Measurements from ENCODE around the gene TRAP1. TPM values are rescaled to one million over a fixed set of nuclear protein-coding genes. Genes with fewer than 3 reads are reported as not detected.

TRAP1 gene
- total and polyA plus RNA-seq, 2 experiments from 2014 or later, result 143 to 228 TPM

DNA sequence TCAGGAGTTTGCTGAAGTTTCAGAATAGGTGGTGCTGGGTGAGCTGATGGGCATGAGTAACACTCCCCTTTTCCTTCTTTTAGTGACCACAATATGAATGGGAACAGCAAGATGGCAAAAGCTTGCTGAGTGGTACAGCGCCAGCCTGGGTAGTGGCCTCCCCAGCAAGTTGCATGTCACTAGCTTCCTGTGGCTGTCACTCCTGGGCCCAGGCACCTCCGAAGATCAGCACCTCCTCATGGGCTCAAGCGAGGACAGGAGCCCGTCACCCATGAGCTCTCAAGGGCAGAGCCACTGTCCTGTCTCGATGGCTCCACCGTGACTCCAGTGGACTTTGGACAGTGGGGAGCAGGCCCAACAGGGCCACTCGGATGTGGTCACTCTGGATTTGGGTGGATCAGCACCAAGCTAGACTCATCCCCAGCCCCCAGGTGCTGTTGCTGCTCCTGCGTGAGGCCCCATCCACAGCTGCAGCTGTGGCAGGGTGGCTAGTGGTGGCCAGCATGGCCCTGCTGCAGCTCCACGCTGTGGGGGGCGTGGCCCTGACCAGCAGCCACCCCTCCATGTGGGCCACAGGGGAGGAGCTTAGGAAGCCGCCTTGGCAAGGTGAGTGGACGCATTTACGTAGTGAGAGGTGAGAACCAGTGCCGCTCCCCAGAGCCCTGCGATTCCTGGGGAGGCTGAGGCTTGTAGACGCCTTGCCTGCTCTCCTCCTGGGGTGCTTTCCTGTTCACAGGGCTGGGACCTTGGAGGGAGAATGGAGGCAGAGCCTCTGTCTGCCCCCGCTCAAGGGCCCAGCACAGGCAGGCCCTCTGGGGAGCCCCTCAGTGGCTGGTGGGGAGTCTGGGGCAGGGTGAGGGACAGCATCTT is 76.5 kb downstream of the TRAP1 start:
- Histone ChIP-seq H2AFZ (no peak overlapping the region), H3K4me2 (no peak overlapping the region), H3K36me3 (ENCODE audit: insufficient read depth) (no peaks in the 10 kb centered on the region), H3K79me2 (replicated peaks; ENCODE audit: insufficient read depth) (peaks cover 11% of the 10 kb centered on the region; the same call in 1 of the 2 replicates), H3K4me3 (no peak overlapping the region), H3K27ac (ENCODE audit: low read depth) (0 out of 2 replicates have a peak overlapping the region, but pooled peaks have one; percentile 0), H4K20me1 (replicated peaks; ENCODE audit: insufficient read depth) (peaks cover 5% of the 10 kb centered on the region; the same call in 1 of the 2 replicates), H3K9me2 (ENCODE audit: insufficient read depth) (no peaks in the 10 kb centered on the region), H3K27me3 (ENCODE audit: insufficient read depth) (no peaks in the 10 kb centered on the region), H3K4me1 (ENCODE audit: insufficient read depth) (peaks cover 24% of the 10 kb centered on the region), H3F3A (replicated peaks; ENCODE audit: low read depth) (peaks cover 4% of the 10 kb centered on the region; the same call in 1 of the 2 replicates)
- DNase-seq (ENCODE audit: low spot score) (no peak), ATAC-seq (no peak)
- peaks cover 8% of the 10 kb centered on the region; the same call in 2 of the 3 replicates for H3K9me3 Mint-ChIP-seq
- H3K27ac Mint-ChIP-seq, result no peak overlapping the region
- peaks cover 5% of the 10 kb centered on the region; the same call in 2 of the 3 replicates for H3K36me3 Mint-ChIP-seq (ENCODE audit: low read depth)
- TF ChIP-seq POLR2AphosphoS5 (IDR thresholded peaks at IDR 0.05; ENCODE audit: low read depth) (no peak), STAT1 (IDR thresholded peaks at IDR 0.05; ENCODE audit: unreplicated experiment) (no peak), NANOG (IDR thresholded peaks at IDR 0.05; ENCODE audit: borderline replicate concordance) (no peak), JUNB (IDR thresholded peaks at IDR 0.05; ENCODE audit: unreplicated experiment) (no peak)
- TF ChIP-seq, protein P1, sequence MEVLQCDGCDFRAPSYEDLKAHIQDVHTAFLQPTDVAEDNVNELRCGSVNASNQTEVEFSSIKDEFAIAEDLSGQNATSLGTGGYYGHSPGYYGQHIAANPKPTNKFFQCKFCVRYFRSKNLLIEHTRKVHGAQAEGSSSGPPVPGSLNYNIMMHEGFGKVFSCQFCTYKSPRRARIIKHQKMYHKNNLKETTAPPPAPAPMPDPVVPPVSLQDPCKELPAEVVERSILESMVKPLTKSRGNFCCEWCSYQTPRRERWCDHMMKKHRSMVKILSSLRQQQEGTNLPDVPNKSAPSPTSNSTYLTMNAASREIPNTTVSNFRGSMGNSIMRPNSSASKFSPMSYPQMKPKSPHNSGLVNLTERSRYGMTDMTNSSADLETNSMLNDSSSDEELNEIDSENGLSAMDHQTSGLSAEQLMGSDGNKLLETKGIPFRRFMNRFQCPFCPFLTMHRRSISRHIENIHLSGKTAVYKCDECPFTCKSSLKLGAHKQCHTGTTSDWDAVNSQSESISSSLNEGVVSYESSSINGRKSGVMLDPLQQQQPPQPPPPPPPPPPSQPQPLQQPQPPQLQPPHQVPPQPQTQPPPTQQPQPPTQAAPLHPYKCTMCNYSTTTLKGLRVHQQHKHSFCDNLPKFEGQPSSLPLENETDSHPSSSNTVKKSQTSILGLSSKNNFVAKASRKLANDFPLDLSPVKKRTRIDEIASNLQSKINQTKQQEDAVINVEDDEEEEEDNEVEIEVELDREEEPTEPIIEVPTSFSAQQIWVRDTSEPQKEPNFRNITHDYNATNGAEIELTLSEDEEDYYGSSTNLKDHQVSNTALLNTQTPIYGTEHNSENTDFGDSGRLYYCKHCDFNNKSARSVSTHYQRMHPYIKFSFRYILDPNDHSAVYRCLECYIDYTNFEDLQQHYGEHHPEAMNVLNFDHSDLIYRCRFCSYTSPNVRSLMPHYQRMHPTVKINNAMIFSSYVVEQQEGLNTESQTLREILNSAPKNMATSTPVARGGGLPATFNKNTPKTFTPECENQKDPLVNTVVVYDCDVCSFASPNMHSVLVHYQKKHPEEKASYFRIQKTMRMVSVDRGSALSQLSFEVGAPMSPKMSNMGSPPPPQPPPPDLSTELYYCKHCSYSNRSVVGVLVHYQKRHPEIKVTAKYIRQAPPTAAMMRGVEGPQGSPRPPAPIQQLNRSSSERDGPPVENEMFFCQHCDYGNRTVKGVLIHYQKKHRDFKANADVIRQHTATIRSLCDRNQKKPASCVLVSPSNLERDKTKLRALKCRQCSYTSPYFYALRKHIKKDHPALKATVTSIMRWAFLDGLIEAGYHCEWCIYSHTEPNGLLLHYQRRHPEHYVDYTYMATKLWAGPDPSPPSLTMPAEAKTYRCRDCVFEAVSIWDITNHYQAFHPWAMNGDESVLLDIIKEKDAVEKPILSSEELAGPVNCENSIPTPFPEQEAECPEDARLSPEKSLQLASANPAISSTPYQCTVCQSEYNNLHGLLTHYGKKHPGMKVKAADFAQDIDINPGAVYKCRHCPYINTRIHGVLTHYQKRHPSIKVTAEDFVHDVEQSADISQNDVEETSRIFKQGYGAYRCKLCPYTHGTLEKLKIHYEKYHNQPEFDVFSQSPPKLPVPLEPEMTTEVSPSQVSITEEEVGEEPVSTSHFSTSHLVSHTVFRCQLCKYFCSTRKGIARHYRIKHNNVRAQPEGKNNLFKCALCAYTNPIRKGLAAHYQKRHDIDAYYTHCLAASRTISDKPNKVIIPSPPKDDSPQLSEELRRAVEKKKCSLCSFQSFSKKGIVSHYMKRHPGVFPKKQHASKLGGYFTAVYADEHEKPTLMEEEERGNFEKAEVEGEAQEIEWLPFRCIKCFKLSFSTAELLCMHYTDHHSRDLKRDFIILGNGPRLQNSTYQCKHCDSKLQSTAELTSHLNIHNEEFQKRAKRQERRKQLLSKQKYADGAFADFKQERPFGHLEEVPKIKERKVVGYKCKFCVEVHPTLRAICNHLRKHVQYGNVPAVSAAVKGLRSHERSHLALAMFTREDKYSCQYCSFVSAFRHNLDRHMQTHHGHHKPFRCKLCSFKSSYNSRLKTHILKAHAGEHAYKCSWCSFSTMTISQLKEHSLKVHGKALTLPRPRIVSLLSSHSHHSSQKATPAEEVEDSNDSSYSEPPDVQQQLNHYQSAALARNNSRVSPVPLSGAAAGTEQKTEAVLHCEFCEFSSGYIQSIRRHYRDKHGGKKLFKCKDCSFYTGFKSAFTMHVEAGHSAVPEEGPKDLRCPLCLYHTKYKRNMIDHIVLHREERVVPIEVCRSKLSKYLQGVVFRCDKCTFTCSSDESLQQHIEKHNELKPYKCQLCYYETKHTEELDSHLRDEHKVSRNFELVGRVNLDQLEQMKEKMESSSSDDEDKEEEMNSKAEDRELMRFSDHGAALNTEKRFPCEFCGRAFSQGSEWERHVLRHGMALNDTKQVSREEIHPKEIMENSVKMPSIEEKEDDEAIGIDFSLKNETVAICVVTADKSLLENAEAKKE (CRISPR knock-in tag; IDR thresholded peaks at IDR 0.05), result no peak
- TF ChIP-seq, protein P2, sequence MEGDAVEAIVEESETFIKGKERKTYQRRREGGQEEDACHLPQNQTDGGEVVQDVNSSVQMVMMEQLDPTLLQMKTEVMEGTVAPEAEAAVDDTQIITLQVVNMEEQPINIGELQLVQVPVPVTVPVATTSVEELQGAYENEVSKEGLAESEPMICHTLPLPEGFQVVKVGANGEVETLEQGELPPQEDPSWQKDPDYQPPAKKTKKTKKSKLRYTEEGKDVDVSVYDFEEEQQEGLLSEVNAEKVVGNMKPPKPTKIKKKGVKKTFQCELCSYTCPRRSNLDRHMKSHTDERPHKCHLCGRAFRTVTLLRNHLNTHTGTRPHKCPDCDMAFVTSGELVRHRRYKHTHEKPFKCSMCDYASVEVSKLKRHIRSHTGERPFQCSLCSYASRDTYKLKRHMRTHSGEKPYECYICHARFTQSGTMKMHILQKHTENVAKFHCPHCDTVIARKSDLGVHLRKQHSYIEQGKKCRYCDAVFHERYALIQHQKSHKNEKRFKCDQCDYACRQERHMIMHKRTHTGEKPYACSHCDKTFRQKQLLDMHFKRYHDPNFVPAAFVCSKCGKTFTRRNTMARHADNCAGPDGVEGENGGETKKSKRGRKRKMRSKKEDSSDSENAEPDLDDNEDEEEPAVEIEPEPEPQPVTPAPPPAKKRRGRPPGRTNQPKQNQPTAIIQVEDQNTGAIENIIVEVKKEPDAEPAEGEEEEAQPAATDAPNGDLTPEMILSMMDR (conservative IDR thresholded peaks at IDR 0.05; ENCODE audit: low read depth in 2 of 2), result no peak
- peaks cover 48% of the 10 kb centered on the region for H3K4me1 Mint-ChIP-seq
- no peak overlapping the region for H3K4me3 Mint-ChIP-seq
- H3K27me3 Mint-ChIP-seq (ENCODE audit: insufficient read depth, low read depth, poor library complexity), result peaks cover 16% of the 10 kb centered on the region
